NCI-H2227 (cell line): Measurements from ENCODE around the gene PEX6.
A peak's percentile ranks its signal among the peaks of the same experiment; 100 is the strongest.

Experiments used
- DNase-seq: peaks from one replicate; lab custom pipeline; 2025; ENCODE audit not compliant: unreplicated experiment; lab: John Stamatoyannopoulos, UW

PEX6 gene

GRCh38 chr6:42936398-42936797, 42.6 kb downstream of the PEX6 start:
- DNase-seq = no peak

GRCh38 chr6:42935322-42935721, 43.7 kb downstream of the PEX6 start:
- no peak for DNase-seq

DNA sequence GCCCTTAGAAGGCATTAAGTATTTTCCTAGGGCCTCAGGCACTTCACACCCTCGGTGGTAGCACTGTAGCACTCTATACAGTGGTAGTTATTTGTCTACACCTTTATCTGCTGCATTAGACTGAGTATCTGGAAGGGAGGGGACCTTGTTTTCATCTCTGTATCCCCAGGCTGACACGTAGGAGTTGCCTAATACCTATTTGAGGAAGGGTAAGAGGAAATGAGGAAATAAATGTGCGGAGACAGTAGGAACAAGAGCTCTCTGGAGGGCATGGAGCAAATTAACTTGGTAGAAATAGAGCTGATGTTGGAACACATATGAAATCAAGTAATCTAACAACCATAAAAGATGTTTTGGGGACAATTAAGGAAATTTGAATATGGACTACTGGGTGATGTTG, 45.8 kb downstream of the PEX6 start:
- no peak for DNase-seq

DNA sequence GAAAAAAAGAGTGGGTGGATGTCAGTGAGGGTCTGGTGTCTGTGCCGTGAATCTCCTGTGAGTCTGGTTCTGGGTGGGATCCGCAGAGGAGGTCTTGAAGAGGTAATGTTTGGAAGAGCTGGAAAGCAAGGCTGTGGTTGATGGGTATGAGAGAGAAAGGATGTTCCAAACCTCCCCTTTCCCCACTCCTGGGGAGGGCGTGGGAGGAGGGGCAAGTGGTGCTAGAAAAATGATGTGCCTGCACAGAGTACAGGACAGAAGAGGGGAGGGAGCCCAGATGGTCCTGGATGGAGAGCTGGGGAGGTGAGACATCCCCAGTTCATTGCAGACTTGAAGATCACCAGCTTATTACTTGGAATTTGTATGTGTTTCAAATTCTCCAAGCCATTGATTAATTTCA, 46.6 kb downstream of the PEX6 start:
- no peak for DNase-seq

DNA sequence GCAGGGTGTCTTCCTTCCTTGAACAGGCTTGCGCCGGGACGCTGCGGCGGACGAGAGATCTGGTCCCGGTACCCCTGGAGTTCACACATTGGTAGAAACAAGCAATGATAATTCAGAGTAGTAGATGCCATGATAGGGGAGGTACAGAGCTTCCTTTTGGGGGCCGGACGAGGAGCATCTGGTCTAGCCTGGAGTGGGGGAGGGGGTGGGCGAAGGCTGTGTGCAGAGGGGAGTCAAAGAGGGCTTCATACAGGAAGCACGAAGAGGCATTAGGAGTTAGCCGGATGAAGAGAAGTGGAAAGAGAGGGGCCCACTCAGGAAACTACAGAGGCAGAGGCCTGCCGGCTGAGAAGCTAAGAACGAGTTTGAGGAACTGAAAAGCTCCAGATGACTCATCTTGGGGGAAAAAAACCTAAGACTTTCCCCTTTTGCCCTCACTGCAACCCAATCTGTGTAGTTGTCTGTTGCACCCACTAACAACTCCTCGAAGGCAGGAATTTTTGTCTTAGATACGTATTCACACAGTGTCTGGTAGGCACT, 49.1 kb downstream of the PEX6 start:
- DNase-seq = no peak

DNA sequence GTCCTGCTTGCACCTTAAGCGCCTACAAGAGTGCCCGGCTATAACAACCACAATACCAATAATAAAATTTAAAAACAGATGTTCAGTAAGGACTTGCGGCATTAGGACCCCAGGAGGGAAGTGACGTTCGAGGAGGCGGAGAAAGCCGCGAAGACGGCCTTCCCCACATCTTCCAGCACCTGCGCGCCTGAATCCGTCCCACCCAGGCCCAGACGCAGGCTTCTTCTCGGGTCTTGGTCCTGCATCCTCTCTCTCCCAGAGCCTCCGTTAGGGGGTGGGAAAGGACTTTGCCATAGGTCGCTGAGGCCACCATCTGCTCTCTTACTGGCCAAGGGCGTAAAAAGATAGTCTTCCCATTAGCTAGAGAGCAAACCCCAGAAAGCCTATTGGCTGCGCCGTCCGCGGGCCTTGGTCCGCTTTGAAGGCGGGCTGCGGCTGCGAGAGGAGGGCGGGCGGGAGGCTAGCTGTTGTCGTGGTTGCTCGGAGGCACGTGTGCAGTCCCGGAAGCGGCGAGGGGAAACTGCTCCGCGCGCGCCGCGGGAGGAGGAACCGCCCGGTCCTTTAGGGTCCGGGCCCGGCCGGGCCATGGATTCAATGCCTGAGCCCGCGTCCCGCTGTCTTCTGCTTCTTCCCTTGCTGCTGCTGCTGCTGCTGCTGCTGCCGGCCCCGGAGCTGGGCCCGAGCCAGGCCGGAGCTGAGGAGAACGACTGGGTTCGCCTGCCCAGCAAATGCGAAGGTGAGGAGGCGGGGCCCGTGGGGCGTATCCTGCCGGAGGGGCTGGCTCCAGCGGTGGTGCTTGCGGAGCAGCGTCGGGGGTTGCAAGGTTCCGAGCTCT, 49.8 kb downstream of the PEX6 start, which contains the start of gene CNPY3:
Gene CNPY3, plus strand, starts transcription at position 495 of the 835 bp plus-strand sequence. Its CDS starts 91 bp downstream, at position 586.
- DNase-seq = peak; percentile 95

- no peak for DNase-seq
Measured at GRCh38 chr6:42925248-42925857, 53.6 kb downstream of the PEX6 start.

DNA sequence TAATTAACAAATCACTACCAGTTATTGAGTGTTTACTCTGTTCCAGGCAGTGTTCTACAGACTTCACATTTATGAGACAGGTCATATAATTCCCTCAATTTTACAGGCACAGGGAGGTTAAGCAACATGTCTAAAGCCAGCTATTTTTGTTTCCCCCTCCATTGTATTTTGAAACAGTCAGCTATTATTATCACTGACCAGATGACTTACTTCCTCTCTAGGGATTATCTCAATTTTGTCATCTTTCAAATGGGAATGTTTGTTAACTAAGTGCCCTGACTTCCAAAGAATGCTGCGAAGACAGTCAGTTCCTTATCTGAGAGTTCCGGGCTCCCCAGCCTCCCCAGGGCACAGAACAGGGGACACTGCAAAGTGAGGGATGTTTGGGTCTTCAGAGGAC, 55.3 kb downstream of the PEX6 start:
- no peak for DNase-seq

DNA sequence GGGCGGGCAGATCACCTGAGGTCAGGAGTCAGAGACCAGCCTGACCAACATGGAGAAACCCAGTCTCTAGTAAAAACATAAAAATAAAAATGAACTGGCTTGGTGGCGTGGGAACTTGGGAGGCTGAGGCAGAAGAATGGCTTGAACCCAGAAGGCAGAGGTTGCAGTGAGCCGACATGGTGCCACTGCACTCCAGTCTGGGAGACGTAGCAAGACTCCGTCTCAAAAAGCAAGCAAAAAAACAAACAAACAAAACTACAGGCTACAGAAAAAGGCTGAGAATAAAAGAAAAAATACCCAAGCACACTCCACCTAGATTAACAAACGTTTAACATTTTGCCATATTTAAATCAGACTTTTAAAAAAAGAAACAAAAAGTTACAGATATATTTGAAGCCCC, 57.2 kb downstream of the PEX6 start:
- DNase-seq = no peak

DNA sequence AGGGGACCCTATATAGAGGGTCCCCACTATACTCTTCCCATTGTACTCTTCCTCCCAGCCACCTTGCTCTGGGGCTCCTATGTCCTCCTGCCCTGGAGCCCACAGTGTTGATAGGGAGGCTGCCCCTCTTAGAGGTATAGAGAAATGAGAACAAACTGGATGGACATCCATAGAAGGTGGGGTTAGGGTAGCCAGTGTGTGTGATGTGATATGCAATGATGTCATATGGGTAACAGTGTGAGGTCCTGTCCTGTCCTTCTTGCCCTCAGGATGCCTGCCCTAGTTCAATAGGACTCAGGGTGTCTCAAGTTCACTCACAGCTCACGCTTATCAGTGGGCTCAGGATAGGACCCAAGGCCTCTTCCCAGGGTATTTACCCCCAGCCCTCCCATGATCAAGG, 62.7 kb downstream of the PEX6 start:
- DNase-seq = no peak

DNA sequence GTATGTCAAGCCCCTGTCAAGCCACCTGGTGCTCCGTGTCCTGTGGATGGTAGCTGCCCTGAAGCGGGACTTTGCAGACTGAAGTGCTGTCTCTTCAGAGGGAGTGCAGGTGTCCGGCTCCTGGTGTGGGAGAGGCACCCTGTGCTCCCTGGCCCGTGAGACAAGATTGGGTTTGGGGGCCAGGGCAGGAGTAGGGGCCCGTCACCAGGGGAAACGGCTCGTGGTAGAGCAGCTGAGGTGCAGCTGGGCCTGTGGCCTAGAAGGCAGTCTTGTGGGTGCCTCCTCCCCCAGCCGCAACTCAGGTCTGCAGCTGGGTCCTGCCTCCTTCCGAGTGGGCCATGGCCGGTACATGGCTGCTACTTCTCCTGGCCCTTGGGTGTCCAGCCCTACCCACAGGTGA, 63.2 kb downstream of the PEX6 start, which contains the start of gene PTCRA:
Gene PTCRA, plus strand, starts transcription at position 322 of the 400 bp plus-strand sequence. Its CDS starts 17 bp downstream, at position 339.
- no peak for DNase-seq

- DNase-seq = no peak
Measured at GRCh38 chr6:42914546-42914945, 64.4 kb downstream of the PEX6 start.
